GM21515 (cell line): ENCODE measurements around the gene PRR14L.
"Not testable (repeated sequence)": the region's sequence is repeated elsewhere in the genome, so short reads cannot be mapped to it uniquely, and the experiment has no call there.

Source experiments
- ATAC-seq: cut with Tn5 transposase; IDR thresholded peaks from one replicate; pipeline ENCODE4 v1.9.1; 2021; ENCODE audit not compliant: unreplicated experiment

Gene PRR14L

GRCh38 chr22:31742115-31742514 lies 7.8 kb downstream of the PRR14L start:
- ATAC-seq, result no peak

GRCh38 chr22:31740314-31740713 lies 9.6 kb downstream of the PRR14L start:
- not testable (repeated sequence) for ATAC-seq

- ATAC-seq, result no peak
Observed at GRCh38 chr22:31739795-31740201, 10.1 kb downstream of the PRR14L start.

DNA sequence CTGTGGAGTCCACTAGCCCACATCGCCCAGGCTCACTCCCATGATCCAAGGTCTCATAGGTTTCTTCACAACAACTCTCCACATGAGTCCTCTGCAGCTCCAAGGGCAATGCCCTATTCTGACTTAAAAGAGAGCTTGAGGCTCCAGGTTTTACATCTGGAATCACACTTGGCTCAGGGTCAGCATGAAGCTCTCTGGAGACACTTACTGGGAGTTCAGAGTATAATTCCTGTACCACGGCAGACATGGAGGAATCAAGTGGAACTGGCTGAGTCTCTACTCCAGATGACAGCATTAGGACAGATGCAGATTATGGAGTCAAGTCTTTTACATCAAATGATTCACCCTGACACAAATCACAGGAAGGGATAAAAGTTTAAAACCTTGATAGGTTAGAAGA lies 11.4 kb downstream of the PRR14L start:
- ATAC-seq, result no peak

GRCh38 chr22:31737932-31738331 lies 12.0 kb downstream of the PRR14L start:
- no peak for ATAC-seq

- no peak for ATAC-seq
Observed at GRCh38 chr22:31736458-31736857, 13.5 kb downstream of the PRR14L start.

GRCh38 chr22:31734512-31734911 lies 15.4 kb downstream of the PRR14L start:
- ATAC-seq, result no peak

- no peak for ATAC-seq
Observed at GRCh38 chr22:31733580-31734079, 16.3 kb downstream of the PRR14L start.

- ATAC-seq, result no peak
Observed at GRCh38 chr22:31732089-31732829, 17.7 kb downstream of the PRR14L start.

DNA sequence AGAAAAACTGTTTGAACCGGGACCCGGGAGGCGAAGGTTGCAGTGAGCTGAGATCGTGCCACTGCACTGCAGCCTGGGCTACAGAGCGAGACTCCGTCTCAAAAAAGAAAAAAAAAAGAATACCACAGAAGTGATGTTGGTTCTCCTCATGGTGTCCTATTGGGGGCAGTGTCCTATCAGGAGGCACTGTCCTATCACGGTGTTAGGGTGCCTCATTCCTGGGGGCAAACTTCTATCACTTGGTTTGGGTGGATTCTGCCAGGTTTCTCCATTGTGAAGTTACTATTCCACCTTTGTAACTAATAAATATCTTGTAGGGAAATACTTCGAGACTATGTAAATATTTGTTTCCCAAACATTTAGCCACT lies 19.6 kb downstream of the PRR14L start:
- no peak for ATAC-seq

DNA sequence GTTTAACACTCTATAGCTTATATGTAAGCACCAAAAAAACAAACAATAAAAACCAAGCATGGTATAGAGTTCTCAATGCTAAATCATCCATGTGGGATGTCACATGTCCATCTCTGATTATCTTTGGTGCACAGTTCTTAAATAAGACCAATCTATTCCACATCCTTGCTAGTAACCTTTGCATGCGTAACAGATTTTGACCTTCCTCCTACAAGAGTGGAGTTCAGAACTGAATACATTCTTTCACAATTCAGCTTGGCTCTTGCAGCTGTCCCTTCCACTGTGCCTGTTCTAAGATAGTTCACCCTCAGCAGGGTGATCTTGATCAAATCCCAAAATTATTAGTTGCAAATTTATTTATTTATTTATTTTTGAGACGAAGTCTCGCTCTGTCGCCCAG lies 21.1 kb downstream of the PRR14L start:
- no peak for ATAC-seq

DNA sequence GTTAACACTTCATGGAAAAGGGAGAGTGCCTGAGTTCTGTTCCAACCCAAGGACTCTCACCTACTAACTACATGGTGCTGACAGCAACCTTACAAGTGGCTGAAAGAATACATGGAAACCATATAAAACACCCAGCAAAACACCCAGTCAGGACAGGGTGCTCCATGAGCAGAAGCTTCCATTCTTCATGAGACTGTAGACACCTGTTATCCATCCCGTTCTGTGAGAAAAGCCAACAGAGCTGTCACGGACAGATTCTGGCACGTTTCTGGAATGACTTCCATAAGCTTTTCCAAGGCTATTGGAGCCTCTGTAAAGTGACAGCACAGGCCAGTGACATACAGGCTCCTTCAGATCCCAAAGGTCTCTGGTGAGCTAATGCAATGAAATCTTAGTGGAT lies 23.2 kb downstream of the PRR14L start:
- ATAC-seq, result no peak

- ATAC-seq, result no peak
Observed at GRCh38 chr22:31723723-31724122, 26.2 kb downstream of the PRR14L start.

DNA sequence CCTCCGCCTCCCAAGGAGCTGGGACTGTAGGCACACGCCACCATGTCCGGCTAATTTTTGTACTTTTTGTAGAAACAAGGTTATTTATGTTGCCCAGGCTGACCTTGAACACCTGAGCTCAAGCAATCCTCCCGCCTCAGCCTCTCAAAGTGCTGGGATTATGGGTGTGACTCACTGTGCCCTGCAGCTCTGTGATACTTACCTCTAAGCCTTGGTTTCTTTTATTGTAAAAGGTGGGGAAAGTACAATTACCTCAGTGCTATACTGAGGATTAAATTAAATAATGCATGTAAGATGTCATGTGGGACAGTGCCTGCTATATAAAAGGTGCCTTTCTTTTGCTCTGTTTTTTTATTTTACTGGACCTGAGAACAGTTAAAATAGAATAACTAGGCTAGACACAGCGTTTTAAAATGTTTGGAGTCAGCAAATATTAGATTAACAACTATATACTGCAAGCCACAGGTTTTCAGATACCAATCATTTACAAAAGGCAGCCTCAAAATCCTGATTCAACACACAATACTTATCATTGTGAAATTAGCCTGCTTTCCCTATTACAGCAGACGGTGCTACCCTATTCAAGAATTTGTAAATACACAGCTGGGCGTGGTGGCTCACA lies 30.0 kb downstream of the PRR14L start:
- no peak for ATAC-seq

DNA sequence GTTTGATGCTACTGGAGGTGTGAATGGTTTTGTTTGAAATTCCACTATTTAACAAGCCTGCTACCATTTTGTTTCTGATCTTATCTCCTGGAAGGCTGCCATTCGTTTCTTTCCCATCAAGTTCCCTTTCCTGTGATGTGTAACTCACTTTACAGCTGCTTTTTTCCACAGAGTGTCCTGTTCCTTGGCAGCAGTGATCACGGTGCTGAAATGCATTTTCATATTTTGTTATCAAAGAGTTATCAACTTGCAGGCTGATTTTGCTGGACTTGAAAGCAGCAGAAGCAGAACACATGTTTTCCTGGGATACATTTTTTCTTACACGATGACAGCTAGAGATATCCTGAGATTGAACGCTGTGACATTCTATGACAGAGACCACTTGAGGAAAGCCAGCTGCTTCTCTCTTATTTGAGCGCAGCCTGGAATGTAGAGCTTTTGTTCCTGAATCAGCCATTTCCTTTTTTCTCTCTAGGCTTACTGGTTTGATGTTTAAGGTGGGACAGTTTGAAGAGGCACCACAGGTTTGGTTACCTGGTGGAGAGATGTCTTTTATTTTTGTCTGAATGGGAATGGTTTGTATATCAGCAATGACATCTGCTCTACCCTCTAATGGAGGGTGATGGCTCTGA lies 34.7 kb downstream of the PRR14L start:
- no peak for ATAC-seq

- ATAC-seq, result not testable (repeated sequence)
Observed at GRCh38 chr22:31711226-31711625, 38.7 kb downstream of the PRR14L start.

DNA sequence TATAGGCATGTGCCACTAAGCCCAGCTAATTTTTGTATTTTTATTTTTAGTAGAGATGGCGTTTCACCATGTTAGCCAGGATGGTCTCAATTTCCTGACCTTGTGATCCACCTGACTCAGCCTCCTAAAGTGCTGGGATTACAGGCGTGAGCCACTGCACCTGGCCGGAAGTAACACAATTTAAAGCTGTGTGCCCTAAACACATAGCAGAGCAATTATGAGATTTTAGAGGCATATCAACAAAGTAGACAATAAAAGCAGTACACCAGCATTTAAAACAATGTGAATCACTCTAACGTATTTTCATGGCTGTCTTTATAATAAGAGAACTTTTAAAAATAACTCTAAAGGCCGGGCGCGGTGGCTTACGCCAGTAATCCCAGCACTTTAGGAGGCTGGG lies 42.4 kb downstream of the PRR14L start:
- no peak for ATAC-seq

- no peak for ATAC-seq
Observed at GRCh38 chr22:31695423-31695822, 54.5 kb downstream of the PRR14L start.

DNA sequence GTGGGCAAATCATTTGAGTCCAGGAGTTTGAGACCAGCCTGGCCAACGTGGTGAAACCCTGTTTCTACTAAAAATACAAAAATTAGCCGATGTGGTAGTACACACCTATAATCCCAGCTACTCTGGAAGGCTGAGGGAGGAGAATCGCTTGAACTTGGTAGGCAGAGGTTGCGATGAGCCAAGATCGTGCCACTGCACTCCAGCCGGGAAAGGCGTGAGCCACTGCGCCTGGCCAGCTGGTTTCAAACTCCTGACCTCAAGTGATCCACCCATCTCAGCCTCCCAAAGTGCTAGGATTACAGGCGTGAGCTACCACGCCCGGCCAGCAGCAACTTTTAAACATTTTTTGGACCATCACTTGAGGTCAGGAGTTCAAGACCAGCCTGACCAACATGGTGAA lies 55.9 kb downstream of the PRR14L start:
- not testable (repeated sequence) for ATAC-seq

DNA sequence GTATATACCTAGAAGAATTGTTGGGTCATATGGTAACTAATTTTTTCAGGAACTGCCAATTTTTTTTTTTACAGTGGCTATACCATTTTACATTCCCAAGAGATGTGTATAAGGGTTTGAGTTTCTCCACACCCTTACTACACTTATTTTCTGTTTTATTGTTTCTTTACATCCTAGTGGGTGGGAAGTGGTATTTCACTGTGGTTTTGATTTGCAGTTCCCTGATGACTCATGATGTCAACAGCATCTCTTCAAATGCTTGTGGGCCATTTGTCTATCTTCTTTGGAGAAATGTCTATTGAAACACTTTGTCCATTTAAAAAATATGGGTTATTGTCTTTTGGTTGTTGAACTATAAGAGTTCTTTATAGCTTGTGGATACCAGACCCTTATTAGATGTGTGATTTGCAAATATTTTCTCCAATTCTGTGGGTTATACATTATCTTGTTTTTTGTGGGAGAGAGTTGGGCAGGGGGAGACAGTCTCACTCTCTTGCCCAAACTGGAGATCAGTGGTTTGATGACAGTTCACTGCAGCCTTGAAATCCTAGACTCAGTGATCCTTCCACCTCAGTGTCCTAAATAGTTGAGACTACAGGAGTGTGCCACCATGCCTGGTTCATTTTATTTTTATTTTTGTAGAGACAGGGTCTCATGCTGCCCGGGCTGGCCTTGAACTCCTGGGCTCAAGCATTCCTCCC lies 57.6 kb downstream of the PRR14L start:
- no peak for ATAC-seq

- ATAC-seq, result no peak
Observed at GRCh38 chr22:31691408-31691807, 58.5 kb downstream of the PRR14L start.
